ENCODE data around the gene FAM32A.
A peak's percentile ranks its signal among the peaks of the same experiment; 100 is the strongest.

FAM32A gene

GRCh38 chr19:16185123-16185767, at the start of gene FAM32A:
FAM32A (plus strand) TSS chr19:16185410; CDS start chr19:16185443, 33 bp downstream.
- in situ Hi-C loops (cut with HindIII; ENCODE audit: low sequenced_read_pairs) = no loop called here
- peak within 1 kb of the TSS; percentile 99 for H3K4me3 ChIP-seq (ENCODE audit: low read depth, low read length)
- DNase-seq (ENCODE audit: low read depth, low spot score) = peak; percentile 99
- TF ChIP-seq, protein P1, sequence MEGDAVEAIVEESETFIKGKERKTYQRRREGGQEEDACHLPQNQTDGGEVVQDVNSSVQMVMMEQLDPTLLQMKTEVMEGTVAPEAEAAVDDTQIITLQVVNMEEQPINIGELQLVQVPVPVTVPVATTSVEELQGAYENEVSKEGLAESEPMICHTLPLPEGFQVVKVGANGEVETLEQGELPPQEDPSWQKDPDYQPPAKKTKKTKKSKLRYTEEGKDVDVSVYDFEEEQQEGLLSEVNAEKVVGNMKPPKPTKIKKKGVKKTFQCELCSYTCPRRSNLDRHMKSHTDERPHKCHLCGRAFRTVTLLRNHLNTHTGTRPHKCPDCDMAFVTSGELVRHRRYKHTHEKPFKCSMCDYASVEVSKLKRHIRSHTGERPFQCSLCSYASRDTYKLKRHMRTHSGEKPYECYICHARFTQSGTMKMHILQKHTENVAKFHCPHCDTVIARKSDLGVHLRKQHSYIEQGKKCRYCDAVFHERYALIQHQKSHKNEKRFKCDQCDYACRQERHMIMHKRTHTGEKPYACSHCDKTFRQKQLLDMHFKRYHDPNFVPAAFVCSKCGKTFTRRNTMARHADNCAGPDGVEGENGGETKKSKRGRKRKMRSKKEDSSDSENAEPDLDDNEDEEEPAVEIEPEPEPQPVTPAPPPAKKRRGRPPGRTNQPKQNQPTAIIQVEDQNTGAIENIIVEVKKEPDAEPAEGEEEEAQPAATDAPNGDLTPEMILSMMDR (IDR thresholded peaks at IDR 0.05; ENCODE audit: low read depth, low read length) = peak; percentile 10

DNA sequence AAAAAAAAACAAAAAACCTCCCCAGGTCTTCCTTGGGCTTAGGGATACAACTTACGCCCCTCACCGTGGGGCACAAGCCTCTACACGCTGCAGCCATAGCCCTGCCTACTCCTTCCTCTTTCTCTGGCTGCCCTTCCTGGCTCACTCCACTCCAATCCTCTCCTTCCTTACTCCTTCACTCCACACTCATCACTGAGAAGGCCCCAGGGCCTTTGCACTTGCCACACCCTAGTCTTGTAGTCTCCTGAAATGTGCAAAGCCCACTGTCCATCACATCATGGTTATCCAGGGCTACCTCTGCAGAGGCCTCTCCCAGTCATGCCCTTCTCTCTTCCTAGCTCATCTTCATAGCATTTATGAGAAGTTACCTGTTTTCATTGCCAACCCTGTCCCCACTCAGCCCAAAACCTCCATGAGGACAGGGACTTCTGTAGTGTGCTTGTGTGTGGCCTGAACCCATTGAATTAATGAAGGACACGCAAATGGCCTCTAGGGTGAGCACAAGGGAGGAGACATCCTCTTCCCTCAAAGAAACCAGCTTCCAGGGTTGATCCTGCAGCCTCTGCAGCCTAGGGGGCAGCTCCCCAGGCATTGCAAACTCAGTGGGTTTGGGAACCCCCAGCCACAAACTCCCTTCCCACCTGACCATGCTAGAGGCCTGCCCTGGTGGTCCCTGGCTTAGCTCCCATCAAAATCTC, 49.6 kb upstream of the FAM32A start:
- in situ Hi-C loops (cut with HindIII; ENCODE audit: low sequenced_read_pairs) = no loop called here
- DNase-seq (ENCODE audit: low read depth, low spot score) = no peak
- TF ChIP-seq, protein P1 (IDR thresholded peaks at IDR 0.05; ENCODE audit: low read depth, low read length) = no peak
- no peak overlapping the region for H3K4me3 ChIP-seq (ENCODE audit: low read depth, low read length)

DNA sequence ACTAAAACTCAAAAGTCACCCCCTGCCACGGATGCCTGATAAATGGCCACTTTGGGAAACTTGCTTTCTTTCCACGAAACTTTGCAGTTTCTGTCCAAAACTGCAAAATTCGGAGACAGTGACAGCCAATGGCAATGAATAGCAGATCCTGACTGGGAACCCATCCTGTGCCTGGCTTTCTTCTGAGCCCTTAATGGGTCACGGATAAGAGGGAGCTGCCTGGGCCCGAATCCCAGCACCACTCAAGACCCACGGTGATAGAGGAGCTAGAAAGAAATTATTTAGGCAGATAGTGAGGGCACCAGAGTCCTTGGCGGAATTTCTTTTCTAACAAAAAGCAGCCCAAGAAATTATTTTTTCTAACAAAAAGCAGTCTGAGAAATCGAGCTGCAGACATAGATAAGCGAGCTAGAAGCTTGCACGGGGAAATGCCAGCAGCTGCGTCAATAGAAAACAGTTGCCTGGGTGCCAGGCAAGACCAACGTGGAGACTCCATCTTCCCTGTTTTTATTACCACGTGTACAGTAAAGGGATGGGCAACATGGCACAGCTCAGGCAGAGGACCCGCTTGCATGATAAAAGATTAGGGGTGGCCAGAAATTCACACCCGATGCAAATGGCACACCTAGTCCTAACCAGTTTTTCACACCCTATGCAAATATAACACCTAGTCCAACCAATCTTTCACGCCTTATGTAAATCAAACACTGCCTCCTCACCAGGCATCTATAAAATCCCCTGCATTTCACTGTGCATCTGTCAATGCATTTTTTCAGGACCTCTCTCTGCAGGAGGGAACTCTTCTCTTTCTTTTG, 48.8 kb upstream of the FAM32A start:
- DNase-seq (ENCODE audit: low read depth, low spot score) = no peak
- in situ Hi-C loops (cut with HindIII; ENCODE audit: low sequenced_read_pairs) = no loop called here
- TF ChIP-seq, protein P1 (IDR thresholded peaks at IDR 0.05; ENCODE audit: low read depth, low read length) = no peak

GRCh38 chr19:16139752-16140151, 45.5 kb upstream of the FAM32A start:
- TF ChIP-seq, protein P1 (IDR thresholded peaks at IDR 0.05; ENCODE audit: low read depth, low read length) = no peak
- no peak overlapping the region for H3K4me3 ChIP-seq (ENCODE audit: low read depth, low read length)
- in situ Hi-C loops (cut with HindIII; ENCODE audit: low sequenced_read_pairs) = no loop called here
- DNase-seq (ENCODE audit: low read depth, low spot score) = no peak

More for the DNA sequence above, 48.8 kb upstream of the FAM32A start:
- no peak overlapping the region for H3K4me3 ChIP-seq (ENCODE audit: low read depth, low read length)

DNA sequence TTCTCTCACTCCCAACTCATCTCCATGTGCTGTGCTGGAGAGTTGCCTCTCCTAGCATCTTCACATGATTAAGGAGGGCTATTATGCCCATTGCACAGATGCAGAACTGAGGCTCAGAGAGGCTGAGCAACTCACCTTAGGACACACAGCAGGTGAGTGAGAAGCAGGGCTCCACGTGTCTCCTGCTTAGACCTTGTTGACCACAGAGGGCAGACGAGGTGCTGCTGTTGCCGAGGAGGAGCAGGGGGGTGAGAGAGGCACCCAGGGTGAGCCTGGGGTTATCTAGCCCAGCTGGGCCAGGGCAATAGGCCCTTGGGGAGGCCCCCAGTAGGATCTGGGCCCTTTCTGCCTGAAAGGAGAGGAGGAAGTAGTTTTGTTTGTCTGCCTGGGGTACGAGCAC, 44.2 kb upstream of the FAM32A start:
- no peak overlapping the region for H3K4me3 ChIP-seq (ENCODE audit: low read depth, low read length)
- no peak for DNase-seq (ENCODE audit: low read depth, low spot score)
- in situ Hi-C loops (cut with HindIII; ENCODE audit: low sequenced_read_pairs) = no loop called here
- TF ChIP-seq, protein P1 (IDR thresholded peaks at IDR 0.05; ENCODE audit: low read depth, low read length) = no peak

DNA sequence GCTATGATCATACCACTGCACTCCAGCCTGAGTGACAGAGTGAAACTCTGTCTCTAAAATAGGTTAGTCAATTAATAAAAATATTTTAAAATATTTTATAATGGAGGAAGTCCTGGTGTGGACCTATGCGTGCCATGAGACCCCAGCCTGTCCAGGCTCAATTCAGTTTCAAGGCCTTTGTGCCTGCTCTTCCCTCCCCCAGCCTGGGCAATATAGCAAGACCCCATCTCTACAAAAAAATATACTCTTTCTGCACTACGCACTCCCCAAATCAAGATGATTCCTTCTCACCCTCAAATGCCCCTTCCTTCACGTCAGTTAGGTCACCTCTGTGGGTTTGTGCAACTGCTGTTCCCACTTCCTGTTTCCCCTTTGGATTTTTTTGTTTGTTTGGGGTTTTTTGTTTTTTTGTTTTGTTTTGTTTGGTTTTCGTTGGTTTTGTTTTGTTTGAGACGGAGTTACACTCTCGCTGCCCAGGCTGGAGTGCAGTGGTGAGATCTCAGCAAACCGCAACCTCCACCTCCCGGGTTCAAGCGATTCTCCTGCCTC, 43.1 kb upstream of the FAM32A start:
- TF ChIP-seq, protein P1 (IDR thresholded peaks at IDR 0.05; ENCODE audit: low read depth, low read length) = no peak
- in situ Hi-C loops (cut with HindIII; ENCODE audit: low sequenced_read_pairs) = no loop called here
- no peak overlapping the region for H3K4me3 ChIP-seq (ENCODE audit: low read depth, low read length)
- no peak for DNase-seq (ENCODE audit: low read depth, low spot score)
